Measurements from ENCODE around the gene GPRIN3. TPM values are rescaled to one million over a fixed set of nuclear protein-coding genes. Genes with fewer than 3 reads are reported as not detected.

The GPRIN3 gene
- total RNA-seq, 2 donors from 2014 or later = 5.2 to 7.8 TPM

GRCh38 chr4:89295415-89295927, 12.1 kb downstream of the GPRIN3 start:
- H3K4me1 ChIP-seq = peaks cover 0 to 44% of the 10 kb centered on the region in 2 donors
- no peak for DNase-seq (ENCODE audit: low spot score)
- H3K27me3 ChIP-seq = no peaks in the 10 kb centered on the region
- H3K36me3 ChIP-seq = no peaks in the 10 kb centered on the region
- H3K4me3 ChIP-seq = no peak overlapping the region
- H3K27ac ChIP-seq = no peak overlapping the region
- no peak for TF ChIP-seq CTCF (IDR thresholded peaks at IDR 0.05)
- no peaks in the 10 kb centered on the region for H3K9me3 ChIP-seq

GRCh38 chr4:89294573-89295269, 12.9 kb downstream of the GPRIN3 start:
- no peaks in the 10 kb centered on the region for H3K9me3 ChIP-seq
- no peaks in the 10 kb centered on the region for H3K27me3 ChIP-seq
- H3K36me3 ChIP-seq = no peaks in the 10 kb centered on the region
- TF ChIP-seq CTCF (IDR thresholded peaks at IDR 0.05) = no peak
- no peak for DNase-seq (ENCODE audit: low spot score)
- no peak overlapping the region for H3K27ac ChIP-seq
- H3K4me1 ChIP-seq = peaks cover 0 to 51% of the 10 kb centered on the region in 2 donors
- H3K4me3 ChIP-seq = no peak overlapping the region

- Histone ChIP-seq H3K9me3 (no peaks in the 10 kb centered on the region), H3K4me3 (no peak overlapping the region), H3K4me1 (peaks cover 0 to 56% of the 10 kb centered on the region in 2 donors), H3K27ac (peak overlapping the region in 1 of 2 donors; percentile 2), H3K36me3 (no peaks in the 10 kb centered on the region), H3K27me3 (no peaks in the 10 kb centered on the region)
- no peak for TF ChIP-seq CTCF (IDR thresholded peaks at IDR 0.05)
- DNase-seq (ENCODE audit: low spot score) = no peak
Observed at GRCh38 chr4:89293299-89293698, 14.3 kb downstream of the GPRIN3 start.

GRCh38 chr4:89290727-89291516, 16.7 kb downstream of the GPRIN3 start:
- no peaks in the 10 kb centered on the region for H3K9me3 ChIP-seq
- no peak for DNase-seq (ENCODE audit: low spot score)
- no peak overlapping the region for H3K4me3 ChIP-seq
- H3K27me3 ChIP-seq = no peaks in the 10 kb centered on the region
- H3K36me3 ChIP-seq = no peaks in the 10 kb centered on the region
- peaks cover 0 to 38% of the 10 kb centered on the region in 2 donors for H3K4me1 ChIP-seq
- no peak for TF ChIP-seq CTCF (IDR thresholded peaks at IDR 0.05)
- peak overlapping the region; percentile 28 to 48 for H3K27ac ChIP-seq

GRCh38 chr4:89289312-89289711, 18.3 kb downstream of the GPRIN3 start:
- DNase-seq (ENCODE audit: low spot score) = no peak
- no peak for TF ChIP-seq CTCF (IDR thresholded peaks at IDR 0.05)
- no peak overlapping the region for H3K4me3 ChIP-seq
- H3K36me3 ChIP-seq = no peaks in the 10 kb centered on the region
- no peaks in the 10 kb centered on the region for H3K9me3 ChIP-seq
- no peak overlapping the region for H3K27ac ChIP-seq
- no peaks in the 10 kb centered on the region for H3K27me3 ChIP-seq
- peaks cover 0 to 37% of the 10 kb centered on the region in 2 donors for H3K4me1 ChIP-seq

Data from right atrium auricular region (tissue), 2 donors.